Stimulated activated CD4-positive, alpha-beta T cell treated with anti-CD3 and anti-CD28 coated beads, Interleukin-2, amount 100 ng/mL, for 48 hours (primary cell): ENCODE results near the gene AP1M2.
A peak's percentile ranks its signal among the peaks of the same experiment; 100 is the strongest.
"Not testable (repeated sequence)": the region's sequence is repeated elsewhere in the genome, so short reads cannot be mapped to it uniquely, and the experiment has no call there.

Experiments used
- DNase-seq, 2 donors: peaks; one replicate each; pipeline ENCODE4 v3.0.0-alpha.2; 2020

The AP1M2 gene

DNA sequence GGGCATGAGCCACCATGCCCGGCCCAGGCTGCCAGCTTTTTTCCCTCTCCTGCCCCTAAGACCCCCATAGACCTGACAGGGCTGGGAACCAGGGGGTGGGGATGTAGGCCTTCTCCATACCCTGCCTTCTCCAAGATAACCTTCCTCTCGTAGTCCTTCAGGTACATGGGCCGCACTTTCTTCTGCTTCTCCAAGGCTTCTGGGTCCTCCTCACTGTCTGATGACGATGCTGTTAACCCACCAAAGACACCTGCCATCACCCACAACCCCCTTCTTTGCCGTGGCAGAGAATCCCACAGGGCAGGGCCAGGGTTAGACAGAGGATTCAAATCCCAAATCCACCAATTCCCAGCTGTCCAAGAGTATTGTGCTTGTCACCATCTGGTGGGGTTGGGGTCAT is 24.5 kb downstream of the AP1M2 start:
- DNase-seq, result no peak

DNA sequence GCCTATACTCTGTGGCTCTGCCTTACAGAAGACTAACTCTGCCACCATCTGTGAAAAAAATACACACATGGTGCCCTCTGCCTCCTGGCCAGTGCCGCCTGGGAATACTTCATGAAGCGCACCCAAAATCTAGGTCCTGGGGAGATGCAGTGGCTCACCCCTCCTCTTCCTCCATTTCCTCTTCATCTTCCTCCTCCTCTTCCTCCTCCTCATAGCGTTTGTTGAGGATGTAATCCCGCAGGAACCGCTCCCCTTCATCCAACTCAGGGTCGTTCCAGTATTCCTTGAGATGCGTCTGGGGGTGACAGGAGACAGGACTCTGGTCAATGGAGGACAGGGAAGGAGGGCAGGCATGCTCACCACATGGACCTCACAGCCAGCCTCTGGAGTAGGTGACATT is 27.0 kb downstream of the AP1M2 start:
- DNase-seq, result no peak

- no peak for DNase-seq
Measured at GRCh38 chr19:10557603-10558197, 29.4 kb downstream of the AP1M2 start.

DNA sequence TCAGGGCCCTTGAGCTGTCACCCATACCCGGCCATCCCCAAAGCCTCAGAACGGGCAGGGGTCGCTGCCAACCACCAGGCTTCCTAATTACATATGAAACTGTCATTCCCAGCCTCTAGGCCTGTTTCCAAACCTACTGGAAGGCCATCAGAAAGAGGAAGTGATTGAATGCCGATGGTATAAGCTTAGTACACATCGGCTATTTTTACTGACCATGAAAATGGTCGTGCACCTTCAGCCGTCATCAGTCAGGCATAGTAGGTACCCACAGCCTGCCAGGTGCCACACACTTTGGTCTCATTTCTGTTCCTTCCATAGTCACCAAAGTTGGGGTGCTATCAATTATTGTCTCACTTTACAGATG is 31.5 kb downstream of the AP1M2 start:
- DNase-seq, result no peak

DNA sequence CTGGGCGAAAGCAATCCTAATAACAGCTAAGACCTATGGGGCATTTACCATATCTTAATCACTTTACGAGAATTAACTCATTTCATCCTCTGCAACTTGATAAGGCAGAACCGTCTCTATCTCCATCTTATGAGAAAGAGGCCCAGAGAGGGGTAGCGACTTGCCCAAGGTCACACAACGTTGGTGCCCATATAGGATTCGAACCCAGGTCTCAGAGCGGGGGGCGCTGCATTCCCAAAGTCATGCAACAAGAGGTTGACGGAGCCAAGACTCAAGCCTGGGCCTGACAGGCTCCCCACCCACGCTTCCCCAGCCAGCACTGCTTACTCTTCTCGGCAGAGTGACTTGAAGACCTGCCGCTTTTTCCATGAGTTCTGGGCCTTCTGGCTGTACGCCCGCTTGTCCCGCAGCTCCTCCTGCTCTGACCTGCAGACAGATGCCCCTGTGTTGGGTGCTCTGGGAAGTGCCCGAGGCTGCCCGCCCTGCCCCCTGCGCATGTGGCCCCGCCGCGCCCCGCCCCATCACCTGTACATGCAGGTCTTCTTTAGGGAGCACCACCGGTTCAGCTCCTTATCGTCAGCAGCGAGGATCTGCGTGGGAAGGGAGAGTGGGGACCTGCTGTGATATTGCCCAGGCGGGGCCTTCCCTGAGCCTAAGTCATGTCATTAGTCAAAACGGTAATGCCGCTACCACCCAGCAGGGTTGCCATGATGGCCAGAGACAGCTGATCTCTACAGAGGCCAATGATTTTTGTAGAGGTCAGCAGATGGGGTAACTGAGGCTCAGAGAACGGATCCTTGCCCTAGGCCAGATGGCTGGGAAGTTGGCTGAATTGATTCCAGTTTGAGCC is 32.1 kb downstream of the AP1M2 start:
- DNase-seq, result no peak

DNA sequence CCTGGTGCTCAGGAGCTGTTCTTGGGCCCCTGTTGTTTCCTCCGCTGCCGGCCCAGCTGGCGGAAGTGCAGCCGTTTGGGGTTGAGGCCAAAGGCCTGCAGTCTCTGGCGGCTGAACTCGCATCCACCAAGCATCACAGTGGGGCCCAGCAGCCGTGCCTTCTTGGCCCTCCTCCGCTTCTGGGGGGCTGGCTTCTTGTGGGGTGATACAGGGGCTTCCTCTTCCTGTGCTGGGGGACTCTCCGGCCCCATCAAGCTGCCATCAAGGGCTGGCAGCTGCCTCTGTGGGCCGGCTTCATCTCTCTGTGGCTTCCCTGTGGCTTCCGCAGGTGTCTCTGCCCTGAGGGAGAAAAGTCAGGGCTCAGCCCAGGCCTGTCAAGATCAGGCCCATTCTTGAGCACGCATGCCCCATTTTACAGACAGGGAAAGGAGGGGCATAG is 33.1 kb downstream of the AP1M2 start:
- no peak for DNase-seq

DNA sequence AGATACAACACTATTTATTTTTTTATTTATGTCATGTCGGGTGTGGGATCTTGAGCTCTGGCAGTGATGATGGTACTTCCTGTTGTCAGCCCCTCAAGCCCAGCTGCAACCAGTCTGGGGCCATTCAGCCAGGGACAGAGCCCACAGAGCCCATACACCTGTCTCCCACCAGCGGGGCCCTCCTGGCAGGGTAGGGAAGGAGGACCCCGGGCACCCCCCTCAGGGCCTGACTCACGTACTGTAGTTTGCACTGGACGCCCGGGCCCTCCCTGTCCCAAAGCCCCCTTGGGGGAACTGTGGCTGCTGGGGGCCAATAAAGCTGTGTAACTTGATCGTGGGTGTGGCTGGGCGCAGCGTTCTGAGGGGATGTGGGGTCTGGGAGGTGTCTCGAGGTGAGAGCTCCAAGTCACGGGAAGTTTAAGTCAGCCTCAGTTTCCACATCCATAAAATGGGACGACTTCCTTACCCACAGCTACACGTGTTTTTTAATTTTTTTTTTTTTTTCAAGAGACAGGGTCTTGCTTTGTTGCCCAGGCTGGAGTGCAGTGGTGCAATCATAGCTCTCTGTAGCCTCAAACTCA is 33.9 kb downstream of the AP1M2 start:
- no peak for DNase-seq

DNA sequence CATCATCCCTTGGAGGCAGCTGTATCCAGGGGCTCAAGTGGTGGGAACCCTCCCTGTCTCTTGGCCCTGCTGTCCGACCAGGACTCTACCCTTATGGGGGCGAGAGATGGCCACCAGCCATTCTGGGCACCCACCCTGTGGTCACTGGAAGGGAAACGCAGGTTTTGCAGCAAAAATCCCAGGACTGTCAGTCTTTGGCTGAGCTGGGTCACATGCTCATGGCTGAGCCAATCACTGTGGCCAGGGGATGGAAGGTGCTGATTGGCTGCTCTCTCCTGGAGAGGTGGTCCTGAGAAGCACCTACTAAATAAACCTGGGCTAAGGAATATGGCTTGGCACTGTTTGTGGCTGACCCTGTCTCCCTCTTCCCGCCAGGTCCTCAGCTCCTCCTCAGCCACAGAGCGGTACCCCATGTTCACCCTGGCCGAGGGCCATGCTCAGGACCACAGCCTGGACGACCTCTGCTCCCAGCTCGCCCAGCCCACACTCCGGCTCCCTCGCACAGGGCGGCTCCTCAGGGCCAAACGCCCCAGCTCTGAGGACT is 34.5 kb downstream of the AP1M2 start:
- no peak for DNase-seq

- no peak for DNase-seq
Measured at GRCh38 chr19:10551698-10552301, 35.3 kb downstream of the AP1M2 start.

GRCh38 chr19:10551006-10551405 is 36.1 kb downstream of the AP1M2 start:
- DNase-seq, result not testable (repeated sequence)

- DNase-seq, result no peak
Measured at GRCh38 chr19:10550336-10550735, 36.8 kb downstream of the AP1M2 start.

DNA sequence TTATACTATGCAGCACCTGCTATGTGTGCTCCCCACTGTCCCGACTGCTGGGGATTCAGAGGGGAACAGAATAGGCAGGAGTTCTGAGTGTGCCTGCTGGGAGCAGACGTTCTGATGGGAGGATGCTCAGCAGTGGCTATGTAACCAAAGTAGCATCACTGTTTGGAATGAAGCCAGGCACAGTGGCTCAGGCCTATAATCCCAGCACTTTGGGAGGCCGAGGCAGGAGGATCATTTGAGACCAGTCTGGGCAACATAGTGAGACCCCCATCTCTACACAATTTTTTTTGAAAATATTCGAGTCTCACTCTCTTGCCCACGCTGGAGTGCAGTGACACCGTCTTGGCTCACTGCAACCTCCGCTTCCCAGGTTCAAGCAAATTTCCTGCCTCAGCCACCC is 37.4 kb downstream of the AP1M2 start:
- no peak for DNase-seq

DNA sequence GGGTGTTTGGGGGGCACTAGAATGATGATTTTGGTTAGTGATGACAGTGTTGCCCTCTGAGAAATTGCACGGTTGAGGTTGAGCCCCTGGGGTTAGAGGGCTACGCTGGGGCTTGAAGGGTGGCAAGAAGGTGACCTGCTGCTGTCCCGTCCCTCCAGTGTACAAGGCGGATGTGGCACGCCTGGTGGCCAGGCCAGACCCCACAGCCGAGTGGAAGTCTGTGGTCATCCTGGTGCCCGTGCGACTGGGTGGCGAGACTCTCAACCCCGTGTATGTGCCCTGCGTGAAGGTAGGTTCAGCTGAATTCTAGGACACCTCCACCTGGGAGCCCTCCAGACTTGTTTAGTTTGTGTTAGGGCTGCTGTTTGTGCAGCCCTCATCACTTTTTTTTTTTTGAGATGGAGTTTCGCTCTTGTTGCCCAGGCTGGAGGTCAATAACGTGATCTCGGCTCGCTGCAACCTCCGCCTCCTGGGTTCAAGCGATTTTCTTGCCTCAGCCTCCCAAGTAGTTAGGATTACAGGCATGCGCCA is 38.3 kb downstream of the AP1M2 start:
- DNase-seq, result no peak

DNA sequence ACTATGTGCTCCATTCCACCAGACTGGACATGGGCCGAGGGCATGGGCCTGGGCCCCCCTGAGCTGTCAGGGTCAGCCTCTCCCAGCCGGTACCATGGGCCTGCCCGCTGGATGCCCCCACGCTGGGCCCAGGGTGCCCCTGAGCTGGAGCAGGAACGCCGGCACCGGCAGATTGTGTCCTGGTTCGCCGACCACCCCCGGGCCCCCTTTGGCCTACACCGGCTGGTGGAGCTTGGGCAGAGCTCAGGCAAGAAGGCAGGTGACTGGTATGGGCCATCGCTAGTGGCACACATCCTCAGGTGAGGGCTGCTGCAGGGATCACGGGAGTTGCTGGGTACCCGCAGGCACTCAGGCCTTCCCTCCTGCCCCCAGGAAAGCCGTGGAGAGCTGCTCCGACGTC is 40.3 kb downstream of the AP1M2 start:
- no peak for DNase-seq

GRCh38 chr19:10544753-10545251 is 42.3 kb downstream of the AP1M2 start:
- no peak for DNase-seq

DNA sequence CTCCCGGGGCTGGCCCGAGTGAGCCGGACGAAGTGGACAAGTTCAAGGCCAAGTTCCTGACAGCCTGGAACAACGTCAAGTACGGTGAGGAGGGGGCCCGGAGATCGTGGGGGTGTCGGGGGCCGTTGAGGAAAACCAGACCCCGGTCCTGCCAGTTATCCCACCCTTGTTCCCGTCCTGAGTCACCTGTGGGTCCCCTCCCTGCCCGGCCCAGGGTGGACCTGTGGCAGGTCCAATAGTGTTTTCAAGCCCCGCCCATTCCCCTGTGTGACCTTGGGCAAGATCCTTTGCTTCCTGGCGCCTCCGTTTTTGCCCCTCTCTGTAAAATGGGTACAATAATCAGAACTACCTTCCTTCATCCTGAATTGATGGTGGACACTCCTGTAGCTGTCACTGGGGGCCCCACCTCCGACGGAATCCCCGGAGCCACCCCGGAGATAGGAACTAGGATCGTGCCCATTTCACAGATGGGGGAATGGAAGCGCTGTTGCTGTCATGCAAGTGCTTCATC is 42.8 kb downstream of the AP1M2 start:
- no peak for DNase-seq

DNA sequence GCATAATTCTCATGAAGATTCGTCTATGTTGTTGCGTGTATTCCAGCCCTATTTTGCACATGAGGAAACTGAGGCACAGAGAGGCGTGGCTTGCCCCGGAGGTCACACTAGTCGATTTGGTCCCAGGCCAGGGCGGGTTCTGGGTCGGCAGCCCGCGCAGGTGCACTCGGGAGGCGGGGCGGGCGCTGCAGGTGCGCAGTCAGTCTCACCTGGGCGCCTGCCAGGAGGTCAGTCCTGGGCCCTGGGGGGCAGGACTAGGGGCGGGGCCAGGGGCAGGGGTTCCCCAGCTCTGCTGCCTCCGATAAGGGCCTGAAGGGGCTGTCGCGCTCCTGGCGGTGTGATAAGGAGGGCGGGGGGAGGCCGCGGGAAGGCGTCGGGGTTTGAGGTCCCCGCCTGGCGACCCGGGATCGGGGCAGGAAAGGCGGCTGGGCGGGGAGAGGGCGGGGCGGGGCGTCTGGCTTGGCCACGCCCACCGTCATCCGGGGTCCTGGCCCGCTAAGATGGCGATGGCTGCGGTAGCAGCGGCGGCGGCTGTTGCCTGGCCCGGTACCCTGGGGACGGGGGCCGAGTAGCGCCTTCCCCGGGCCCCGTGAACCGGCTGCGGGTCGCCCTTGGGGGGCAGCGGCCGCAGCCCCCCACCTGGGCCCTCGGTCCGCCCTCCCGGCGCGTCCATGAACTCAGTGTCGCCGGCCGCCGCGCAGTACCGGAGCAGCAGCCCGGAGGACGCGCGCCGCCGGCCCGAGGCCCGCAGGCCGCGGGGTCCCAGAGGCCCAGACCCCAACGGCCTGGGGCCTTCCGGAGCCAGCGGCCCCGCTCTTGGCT is 43.5 kb downstream of the AP1M2 start, which contains the start of gene ATG4D:
TSS of gene ATG4D (plus strand) at position 485 of the 822 bp plus-strand sequence. CDS start at position 672, 187 bp downstream.
- peak; percentile 78 to 79 for DNase-seq

- no peak for DNase-seq
Measured at GRCh38 chr19:10543059-10543419, 44.1 kb downstream of the AP1M2 start.

GRCh38 chr19:10539016-10539415 is 48.1 kb downstream of the AP1M2 start:
- not testable (repeated sequence) for DNase-seq

DNA sequence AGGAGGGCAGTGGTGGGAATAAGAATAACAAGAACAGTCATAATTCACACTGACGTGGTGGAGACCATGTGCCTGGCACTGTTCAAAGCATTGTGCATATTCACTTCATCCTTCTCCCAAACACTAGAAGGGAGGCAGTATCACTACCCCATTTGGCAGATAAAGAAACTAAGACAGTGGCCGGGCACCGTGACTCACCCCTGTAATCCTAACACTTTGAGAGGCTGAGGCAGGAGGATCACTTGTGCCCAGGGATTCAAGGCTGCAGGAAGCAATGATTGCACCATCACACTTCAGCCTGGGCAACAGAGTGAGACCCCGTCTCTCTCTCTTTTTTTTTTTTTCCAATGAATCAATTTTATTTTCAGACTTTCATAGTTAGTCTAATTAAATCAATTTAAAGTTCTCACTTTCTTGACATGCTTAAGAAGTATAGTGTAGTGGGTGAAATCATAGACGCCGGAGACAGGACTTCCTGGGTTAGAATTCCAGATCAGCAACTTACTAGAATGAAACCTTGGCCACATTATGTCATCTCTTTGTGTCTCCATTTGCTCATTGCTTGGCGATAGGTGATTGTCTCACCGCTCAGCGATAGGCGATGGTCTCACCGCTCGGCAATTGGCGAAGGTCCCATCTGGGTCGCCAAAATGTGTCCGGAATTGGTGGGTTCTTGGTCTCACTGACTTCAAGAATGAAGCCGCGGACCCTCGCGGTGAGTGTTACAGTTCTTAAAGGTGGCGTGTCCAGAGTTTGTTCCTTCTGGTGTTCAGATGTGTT is 48.7 kb downstream of the AP1M2 start:
- no peak for DNase-seq

GRCh38 chr19:10537668-10538067 is 49.4 kb downstream of the AP1M2 start:
- DNase-seq, result no peak
